Stimulated activated CD8-positive, alpha-beta memory T cell treated with anti-CD3 and anti-CD28 coated beads, Interleukin-7, amount 100 ng/mL, for 1 hour (primary cell): Measurements from ENCODE around the gene C19orf81.
"Not testable (repeated sequence)": the region's sequence is repeated elsewhere in the genome, so short reads cannot be mapped to it uniquely, and the experiment has no call there.

Experiments
- DNase-seq, 2 donors: peaks; one replicate each; pipeline ENCODE4 v3.0.0-alpha.2; 2020; ENCODE audit warnings: low read depth in 2 of 2

The C19orf81 gene

DNA sequence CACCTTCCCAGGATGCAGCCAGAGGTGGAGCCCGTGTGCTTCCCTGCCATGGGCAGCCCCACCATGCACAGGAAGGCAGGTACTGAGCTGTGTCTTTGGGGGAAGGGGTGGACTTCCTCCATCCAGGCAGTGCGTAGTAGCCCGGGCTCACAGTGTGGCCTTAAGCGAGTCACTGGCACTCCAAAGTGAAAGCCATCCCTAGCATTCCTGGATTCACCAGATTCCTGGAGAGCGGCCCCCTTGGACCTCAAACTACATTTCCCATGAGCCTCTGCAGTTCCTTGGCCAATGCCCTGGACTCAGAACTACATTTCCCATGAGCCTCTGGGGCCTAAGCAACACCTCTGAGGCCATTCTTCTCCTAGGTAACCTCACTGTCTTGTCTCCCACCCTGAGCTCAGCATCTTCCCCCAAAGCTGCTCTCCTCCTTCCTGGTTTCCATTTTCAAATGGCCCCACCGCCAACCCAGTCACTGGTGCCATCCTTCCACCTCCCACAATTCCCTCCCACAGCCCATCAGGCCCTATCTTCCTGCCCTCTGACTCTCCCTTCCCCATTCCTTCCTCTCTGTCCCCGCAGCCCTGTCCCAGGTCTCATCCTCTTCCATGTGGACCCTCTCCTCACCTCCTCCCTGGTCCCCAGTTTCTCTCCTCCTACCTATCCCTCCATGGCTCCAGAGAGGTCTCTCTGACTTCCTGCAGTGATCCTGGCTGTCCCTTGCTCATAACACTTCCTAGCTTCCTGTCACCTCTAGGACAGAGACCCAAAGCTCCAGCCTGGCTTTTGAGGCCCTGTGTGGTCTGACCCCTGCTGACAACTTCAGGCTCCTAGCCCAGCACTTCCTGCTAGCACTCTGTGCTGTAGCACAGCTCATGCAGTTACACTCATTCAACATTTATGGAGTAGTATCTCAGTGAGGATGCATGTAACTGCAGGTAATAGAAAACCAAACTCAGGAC, at the start of gene C19orf81:
Gene C19orf81 (plus strand): TSS at position 13 of the 959 bp plus-strand sequence. CDS start 0 bp downstream, at position 13.
- DNase-seq: no peak

DNA sequence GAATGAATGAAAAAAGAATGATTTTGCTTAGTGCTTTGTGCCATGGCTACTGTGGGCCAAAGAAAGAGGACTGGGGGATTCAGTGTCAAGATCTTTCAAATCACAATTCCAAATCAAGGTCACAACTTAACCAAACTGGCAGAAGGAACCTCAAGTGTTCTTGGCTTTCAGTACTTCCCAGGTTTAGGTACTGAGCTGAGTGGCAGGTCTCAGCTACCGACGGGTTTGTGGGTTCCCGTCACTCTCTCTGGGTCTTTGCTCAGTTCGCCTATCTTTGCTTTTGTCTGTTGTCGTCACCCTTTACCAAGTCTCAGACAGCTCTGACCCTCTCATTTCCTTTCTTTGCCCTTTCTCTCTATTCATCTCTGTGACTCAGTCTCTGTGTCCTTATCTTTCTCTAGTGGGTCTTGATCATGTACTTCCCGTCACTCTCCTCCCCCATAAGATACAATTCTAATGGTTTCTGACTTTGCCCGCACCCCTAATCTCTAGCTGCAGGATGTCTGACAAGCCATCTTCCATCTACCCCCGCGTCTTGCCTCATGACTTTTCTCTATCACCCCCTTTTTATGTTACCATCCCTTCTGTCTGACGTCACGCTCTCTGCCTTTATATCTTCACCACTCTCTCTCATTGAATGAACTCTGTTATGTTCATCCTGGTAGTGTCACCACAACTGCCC, 47.7 kb upstream of the C19orf81 start:
- DNase-seq: no peak

DNA sequence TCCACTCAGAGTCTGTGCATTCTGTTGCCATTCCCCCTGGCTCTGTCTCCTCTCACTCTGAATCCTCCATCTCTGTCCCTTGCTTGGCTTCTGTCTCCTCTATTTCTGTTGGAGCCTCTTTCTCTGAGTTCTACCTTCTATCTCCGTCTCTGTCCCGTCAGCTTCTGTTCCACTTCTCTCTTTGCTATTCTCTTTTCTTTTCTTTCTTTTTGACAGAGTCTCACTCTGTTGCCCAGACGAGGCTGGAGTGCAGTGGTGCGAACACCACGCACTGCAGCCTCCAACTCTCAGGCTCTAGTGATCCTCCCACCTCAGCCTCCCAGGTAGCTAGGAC, 47.2 kb upstream of the C19orf81 start:
- no peak for DNase-seq

DNA sequence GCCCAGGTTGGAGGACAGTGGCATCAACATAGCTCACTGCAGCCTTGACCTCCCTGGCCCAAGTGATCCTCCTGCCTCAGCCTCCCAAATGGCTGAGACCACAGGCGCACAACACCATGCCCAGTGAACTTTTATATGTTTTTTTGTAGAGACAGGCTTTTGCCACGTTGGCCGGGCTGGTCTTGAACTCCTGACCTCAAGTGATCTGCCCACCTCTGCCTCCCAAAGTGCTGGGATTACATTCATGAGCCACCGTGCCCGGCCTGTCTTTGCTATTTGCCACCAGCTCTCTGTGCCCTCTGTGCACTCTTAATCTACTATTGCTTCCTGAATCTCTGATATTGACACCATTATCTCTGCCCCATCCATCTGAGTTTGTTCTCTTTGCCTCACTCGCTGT, 46.7 kb upstream of the C19orf81 start:
- no peak for DNase-seq

DNA sequence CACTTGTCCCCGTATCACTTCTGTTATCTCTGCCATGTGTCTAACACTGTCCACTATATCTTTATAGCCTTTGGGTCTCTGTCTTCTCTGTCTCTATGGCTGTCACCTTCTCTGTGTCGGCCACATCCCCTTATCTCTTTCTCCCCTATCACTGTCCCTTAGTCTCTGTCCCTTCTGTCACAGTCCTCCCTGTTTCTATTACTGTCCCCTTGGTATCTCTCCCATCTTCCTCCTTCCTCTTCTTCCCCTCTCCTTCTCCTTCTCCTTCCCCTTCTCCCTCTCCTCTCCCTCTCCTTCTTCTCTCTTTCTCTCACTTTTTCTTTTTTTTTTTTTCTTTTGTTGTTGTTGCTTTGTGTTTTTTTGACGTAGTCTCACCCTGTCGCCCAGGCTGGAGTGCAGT, 46.3 kb upstream of the C19orf81 start:
- DNase-seq: no peak

DNA sequence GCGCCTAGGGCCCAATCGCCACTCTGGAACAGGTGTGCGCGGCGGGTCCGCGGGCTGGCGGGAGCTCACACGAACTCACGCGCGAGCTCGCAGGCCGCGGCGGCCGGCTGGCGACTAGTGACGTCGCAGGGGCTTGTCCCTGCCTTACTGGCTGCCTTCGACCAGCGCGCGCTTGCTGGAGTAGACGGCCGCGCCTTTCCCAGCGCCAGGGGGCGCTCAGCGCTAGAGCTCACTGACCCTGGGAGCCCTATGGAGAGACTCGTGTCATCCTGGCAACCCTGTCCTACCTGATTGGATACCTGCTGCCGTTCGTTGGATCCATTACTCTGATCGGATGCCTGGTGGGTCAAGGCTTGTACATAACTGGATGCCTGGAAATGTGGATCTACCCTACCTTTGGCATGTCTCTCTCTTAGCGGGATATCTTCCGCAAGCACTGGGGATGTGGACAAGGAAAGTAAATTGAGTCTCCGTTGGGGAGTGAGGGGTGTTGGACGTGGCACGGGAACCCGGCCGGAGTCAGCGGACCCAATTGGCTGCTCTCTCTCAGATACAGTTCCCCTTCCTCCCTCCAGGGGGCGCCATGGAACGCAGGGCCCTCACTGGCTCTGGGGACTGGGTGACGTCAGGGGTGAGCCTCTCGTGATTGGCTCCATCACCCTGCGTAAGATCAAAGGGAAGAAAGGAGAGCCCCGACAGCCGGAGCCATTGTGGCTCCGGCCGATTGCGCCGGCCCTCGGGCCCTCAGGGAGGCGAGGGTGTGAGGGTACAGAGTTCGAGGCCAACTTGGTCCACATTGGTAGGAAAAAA, 44.8 kb upstream of the C19orf81 start:
- DNase-seq: not testable (repeated sequence)

DNA sequence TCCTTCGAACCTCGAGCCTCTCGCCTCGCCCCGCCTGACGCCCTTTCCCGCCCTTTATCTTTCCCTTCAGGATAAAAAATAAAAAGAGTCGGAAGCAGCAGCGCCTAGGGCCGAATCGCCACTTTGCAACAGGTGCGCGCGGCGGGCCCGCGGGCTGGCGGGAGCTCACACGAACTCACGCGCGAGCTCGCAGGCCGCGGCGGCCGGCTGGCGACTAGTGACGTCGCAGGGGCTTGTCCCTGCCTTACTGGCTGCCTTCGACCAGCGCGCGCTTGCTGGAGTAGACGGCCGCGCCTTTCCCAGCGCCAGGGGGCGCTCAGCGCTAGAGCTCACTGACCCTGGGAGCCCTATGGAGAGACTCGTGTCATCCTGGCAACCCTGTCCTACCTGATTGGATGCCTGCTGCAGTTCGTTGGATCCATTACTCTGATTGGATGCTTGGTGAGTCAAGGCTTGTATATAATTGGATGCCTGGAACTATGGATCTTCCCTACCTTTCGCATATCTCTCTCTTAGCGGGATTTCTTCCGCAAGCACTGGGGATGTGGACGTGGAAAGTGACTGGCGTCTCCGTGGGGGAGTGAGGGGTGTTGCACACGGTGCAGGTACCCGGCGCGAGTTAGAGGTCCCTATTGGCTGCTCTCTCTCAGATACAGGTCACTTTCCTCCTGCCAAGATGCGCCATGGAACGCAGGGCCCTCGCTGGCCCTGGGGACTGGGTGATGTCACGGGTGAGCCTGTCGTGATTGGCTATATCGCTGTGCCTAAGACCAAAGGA, 43.0 kb upstream of the C19orf81 start:
- not testable (repeated sequence) for DNase-seq

DNA sequence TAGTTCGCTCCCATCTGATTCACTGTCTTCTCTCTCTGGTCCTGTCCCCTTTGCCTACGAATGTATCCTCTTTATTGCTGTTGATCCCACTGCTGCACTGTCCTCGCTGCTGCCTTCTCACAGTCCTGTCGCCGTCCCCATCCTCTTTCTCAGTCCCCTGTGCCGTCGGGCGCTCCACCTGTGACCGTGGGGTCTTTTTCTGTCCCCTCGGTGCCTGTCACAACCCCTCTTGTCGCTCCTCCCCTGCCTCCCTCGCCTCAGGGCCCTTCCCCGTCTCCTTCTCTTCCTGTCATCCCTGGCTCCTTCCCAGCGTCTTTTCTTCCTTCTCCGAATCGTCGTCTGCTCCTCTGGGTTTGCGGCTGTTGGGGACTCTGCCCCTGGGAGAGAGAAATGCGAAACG, 41.9 kb upstream of the C19orf81 start:
- no peak for DNase-seq

DNA sequence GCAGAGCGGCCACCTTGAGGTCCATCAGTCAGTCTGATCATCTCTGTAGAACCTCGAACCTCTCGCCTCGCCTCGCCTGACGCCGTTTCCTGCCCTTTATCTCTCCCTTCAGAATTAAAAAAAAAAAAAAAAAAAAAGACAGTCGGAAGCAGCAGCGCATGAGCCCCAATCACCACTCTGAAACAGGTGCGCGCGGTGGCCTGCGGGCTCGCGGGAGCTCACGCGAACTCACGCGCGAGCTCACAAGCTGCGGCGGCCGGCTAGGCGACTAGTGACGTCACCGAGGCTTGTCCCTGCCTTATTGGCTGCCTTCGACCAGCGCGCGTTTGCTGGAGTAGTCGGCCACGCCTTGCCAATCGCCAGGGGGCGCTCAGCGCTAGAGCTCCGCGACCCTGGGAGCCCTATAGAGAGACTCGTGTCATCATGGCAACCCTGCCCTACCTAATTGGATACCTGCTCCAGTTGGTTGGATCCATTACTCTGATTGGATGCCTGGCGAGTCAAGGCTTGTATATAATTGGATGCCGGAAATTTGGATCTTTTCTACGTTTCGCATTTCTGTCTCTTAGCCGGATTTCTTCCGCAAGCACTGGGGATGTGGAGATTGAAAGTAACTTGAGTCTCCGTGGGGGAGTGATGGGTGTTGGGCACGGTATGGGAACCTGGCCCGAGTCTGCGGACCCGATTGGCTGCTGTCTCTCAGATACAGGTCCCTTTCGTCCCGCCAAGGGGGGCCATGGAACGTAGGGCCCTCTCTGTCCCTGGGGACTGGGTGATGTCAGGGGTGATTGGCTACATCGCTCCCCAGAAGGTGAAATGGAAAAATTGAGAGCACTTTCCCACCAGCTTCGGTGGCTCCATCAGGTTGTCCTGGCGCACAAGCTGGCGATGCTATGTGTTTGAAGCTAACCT, 41.1 kb upstream of the C19orf81 start:
- peak; percentile 11 to 40 for DNase-seq

DNA sequence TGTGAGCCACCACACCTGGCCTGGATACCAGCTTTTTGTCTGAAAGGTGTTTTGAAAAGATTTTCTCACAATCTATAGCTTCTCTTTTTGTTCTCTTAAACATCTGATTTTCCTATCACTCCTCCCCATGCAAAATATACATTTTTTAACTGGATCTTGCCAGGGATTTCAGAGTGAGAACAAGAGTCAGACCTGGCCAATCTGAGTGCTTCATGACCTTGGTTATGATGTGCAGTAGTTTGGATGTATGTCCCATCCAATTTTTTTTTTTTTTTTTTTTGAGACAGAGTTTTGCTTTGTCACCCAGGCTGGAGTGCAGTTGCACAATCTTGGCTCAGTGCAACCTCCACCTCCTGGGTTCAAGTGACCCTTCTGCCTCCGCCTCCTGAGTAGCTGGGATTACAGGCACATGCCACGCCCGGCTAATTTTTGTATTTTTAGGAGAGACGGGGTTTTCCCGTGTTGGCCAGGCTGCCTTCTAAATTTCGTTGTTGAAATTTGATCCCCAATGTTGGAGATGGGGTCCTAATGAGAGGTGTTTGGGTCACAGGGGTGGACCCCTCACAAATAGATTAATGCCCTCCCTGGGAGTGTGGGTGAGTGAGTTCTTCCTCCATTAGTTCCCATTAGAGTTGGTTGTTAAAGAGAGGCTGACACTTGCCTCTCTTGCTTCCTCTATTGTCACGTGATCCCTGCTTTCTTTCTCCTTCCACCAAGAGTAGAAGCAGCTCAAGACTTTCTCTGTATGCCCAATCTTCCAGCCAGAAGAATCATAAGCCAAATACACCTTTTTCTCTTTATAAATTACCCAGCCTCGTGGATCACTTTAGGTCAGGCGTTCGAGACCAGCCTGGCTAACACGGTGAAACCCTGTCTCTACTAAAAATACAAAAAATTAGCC, 36.5 kb upstream of the C19orf81 start:
- DNase-seq: not testable (repeated sequence)

DNA sequence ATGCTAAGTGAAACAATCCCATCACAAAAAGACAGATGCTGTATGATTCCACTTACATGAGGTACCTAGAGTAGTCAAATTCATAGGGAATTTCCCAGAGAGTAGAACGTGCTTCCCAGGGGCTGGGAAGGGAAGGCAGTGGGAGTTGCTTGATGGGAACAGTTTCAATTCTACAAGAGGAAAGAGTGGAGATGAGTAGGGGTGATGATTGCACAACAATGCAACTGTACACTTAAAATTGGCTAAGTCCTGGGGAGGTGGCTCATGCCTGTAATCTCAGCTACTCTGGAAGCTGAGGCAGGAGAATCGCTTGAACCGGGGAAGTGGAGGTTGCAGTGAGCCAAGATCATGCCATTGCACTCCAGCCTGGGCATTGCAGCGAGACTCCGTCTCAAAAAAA, 30.9 kb upstream of the C19orf81 start:
- not testable (repeated sequence) for DNase-seq

DNA sequence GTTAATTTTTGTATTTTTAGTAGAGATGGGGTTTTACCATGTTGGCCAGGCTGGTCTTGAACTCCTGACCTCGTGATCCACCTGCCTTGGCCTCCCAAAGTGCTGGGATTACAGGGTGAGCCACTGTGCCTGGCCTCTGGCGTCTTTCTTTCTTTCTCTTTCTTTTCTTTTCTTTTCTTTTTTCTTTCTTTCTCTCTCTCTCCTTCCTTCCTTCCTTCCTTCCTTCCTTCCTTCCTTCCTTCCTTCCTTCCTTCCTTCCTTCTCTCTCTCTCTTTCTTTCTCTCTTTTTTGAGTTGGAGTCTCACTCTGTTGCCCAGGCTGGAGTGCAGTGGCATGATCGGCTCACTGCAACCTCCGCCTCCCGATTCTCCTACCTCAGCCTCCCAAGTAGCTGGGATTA, 30.1 kb upstream of the C19orf81 start:
- DNase-seq: not testable (repeated sequence)

DNA sequence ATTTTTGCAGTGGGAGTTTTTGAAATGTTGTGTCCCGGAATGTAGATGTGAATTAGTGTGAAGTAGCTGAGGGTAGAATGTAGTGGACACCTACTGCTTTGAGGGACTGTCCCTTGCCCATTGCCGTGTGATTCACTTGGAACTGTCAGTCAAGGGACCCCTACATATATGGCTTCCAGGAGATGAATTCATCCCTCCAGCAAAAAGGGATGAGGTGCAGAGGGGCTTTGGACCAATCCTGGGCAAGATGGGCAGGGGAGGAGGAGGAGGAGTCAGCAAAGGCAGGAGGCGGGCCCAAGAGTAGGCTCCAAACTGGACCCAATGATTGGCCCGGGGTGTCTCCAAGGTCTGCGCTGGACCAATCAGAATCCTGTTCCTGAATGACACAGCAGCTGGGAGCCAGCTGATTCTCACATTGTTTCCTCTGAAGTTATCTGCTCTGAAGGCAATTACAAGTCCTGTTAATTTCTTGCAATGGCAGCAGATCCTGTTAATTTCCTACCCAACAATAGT, 28.8 kb upstream of the C19orf81 start:
- not testable (repeated sequence) for DNase-seq

DNA sequence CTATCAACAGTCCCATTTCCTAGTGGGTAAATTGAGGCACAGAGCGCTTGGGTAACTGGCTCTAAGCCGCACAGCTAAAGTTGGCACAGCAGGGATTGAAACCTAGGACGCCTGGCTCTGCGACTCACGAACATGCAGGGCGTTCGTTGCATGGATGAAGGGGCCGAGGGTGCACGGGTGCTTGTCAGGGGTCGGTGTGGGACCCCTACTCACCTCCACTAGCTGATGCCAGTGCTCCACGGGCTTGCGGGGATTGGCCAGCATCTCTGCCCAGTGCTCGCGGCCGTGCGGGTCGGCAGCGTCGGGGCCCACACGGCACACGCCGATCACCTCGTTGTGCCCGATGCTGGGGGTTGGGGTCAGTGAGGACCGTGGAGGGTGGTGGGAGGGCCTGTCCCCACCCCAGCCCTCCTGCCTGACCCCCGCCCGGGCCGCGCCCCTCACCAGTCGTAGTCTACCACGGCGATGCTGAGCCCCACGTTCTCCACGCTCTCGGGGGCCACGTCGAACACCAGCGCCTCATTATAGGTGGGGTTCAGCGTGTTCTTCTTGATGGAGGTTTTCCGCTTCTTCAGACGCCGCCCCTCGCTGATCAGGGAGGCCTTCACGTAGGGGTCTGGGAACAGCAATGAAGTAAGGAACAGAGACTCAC, 24.2 kb upstream of the C19orf81 start:
- DNase-seq: no peak

DNA sequence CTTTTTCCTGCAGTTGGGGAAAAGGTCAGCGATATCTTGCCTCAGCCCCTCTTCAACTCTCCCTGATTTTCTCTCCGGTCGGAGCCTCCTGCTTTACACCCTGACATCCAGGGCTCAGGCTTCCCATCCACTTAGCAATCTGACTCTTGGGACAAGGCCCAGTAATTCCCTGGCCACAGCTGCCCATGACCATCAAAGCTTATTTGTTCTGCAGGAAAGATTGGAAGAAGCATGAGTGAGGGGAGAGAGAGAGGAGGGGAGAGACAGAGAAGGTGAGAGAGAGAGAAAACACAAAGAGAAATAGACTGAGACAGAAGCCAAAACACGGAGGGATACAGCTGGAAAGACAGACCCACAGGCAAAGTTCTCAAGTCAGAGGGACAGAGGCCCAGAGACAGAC, 23.2 kb upstream of the C19orf81 start:
- no peak for DNase-seq

DNA sequence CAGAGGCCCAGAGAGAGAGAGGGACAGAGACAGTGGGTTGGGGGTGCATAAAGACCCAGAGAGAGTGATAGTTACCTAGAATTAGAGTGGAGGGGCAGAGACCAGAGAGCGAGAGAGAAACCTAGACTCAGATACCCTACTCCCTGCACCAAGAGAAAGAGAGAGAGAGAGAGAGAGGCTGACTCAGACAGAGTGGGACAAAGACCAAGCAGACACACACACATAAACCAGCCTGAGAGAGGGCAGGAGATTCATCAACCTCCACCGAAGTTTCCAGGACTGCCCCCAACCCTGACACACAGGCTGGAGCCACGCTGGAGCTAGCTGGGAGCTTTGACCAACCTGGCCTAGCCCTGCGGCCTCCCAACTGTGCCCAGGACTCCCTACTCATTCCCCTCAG, 22.4 kb upstream of the C19orf81 start:
- no peak for DNase-seq

DNA sequence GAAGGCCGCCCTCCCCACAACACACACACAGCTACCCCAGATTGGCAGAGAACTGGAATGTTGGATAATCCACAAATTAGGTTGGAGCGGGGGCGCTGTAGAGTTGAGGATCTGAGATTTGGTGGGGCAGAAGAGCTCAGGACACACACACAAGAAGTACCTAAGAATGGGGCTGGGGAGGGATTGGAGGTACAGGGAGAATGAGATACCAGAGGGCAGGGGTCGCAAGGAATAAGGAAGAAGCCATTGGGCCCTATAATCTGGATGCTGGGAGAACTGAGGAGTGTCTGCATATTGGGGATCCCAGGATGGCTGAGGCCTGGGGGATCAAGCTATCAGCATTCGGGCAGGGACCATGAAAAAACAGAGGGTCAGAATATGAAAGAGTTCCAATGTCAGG, 21.1 kb upstream of the C19orf81 start:
- DNase-seq: no peak

DNA sequence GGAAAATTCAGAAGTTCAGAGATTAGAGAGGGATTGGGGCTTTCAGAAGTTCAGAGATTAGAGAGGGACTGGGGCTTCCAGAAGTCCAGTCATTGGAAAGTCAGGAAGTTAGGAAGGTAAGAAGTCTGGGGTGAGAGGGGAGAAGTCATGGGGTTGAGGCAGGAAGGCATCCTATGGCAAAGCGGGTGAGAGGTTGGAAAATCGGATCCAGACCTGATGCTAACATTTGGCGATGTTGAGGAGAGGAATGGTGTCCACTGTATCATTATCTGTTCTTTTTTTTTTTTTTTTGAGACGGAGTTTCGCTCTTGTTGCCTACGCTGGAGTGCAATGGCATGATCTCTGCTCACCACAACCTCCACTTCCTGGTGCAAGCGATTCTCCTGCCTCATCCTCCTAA, 20.7 kb upstream of the C19orf81 start:
- DNase-seq: no peak

DNA sequence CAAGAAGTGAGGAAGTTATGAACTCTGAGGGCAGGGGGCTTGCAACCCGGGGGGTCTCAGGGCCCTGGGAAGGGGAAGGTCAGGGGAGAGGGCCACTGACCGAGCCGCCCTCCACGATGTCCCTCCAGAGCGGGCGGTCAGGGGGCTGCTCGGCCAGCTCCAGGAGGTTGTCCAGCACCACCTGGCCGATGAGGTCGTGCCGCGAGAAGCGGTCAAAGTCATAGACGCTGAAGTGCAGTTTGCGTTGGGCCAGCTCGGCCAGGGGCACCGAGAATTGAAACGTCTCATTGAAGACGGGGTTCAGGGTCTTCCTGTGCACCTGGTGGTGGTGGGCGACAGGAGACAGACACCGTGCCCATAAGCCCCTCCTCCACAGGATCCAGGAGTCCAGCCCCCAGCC, 20.1 kb upstream of the C19orf81 start:
- no peak for DNase-seq
